H9 (cell line): ENCODE data around the gene F10. TPM values are rescaled to one million over a fixed set of nuclear protein-coding genes. Genes with fewer than 3 reads are reported as not detected.

Source experiments
- DNase-seq: peaks from one replicate; pipeline ENCODE4 v3.0.0-alpha.2; 2017
- H2AFZ ChIP-seq: one replicate; pipeline ENCODE4 v1.6.1; 2013; ENCODE audit warnings: mild to moderate bottlenecking, low read length, control low read depth, moderate library complexity
- H2AK5ac ChIP-seq: 2 replicates; pipeline ENCODE4 v1.6.1; 2013; ENCODE audit warnings: low read length, control low read depth, mixed read lengths; ENCODE audit not compliant: insufficient read length
- H2BK120ac ChIP-seq: one replicate; pipeline ENCODE4 v1.6.1; 2013; ENCODE audit warnings: low read depth, mild to moderate bottlenecking, low read length, control low read depth, inconsistent platforms; ENCODE audit not compliant: poor library complexity, severe bottlenecking
- H2BK12ac ChIP-seq: 2 replicates; pipeline ENCODE4 v1.6.1; 2013; ENCODE audit warnings: low read length, control low read depth, mixed read lengths, low read depth; ENCODE audit not compliant: insufficient read length
- H2BK15ac ChIP-seq: 2 replicates; pipeline ENCODE4 v1.6.1; 2013; ENCODE audit warnings: low read depth, low read length, control low read depth
- H2BK20ac ChIP-seq: one replicate; pipeline ENCODE4 v1.6.1; 2013; ENCODE audit warnings: low read depth, mild to moderate bottlenecking, low read length, control low read depth, inconsistent platforms; ENCODE audit not compliant: poor library complexity, severe bottlenecking
- H2BK5ac ChIP-seq: 2 replicates; pipeline ENCODE4 v1.6.1; 2013; ENCODE audit warnings: low read length, control low read depth, mixed read lengths; ENCODE audit not compliant: insufficient read length
- H3K14ac ChIP-seq: 2 replicates; pipeline ENCODE4 v1.6.1; 2013; ENCODE audit warnings: low read length, control low read depth; ENCODE audit not compliant: insufficient read depth
- H3K18ac ChIP-seq: 2 replicates; pipeline ENCODE4 v1.6.1; 2013; ENCODE audit warnings: low read depth, mild to moderate bottlenecking, mixed read lengths, low read length, control low read depth; ENCODE audit not compliant: insufficient read length
- H3K23ac ChIP-seq: 2 replicates; pipeline ENCODE4 v1.6.1; 2013; ENCODE audit warnings: low read length, control low read depth, mixed read lengths, low read depth; ENCODE audit not compliant: insufficient read length
- H3K23me2 ChIP-seq: 2 replicates; pipeline ENCODE4 v1.6.1; 2013; ENCODE audit warnings: low read depth, mild to moderate bottlenecking, mixed read lengths, low read length, control low read depth; ENCODE audit not compliant: insufficient read length, poor library complexity, severe bottlenecking
- H3K27ac ChIP-seq: 2 replicates; pipeline ENCODE4 v1.5.1; 2013; ENCODE audit warnings: low read length, control low read depth, mixed read lengths, low read depth; ENCODE audit not compliant: insufficient read length
- H3K27me3 ChIP-seq: 2 replicates; pipeline ENCODE4 v1.6.1; 2013; ENCODE audit warnings: low read length, control low read depth, inconsistent platforms; ENCODE audit not compliant: insufficient read depth
- H3K4ac ChIP-seq: 2 replicates; pipeline ENCODE4 v1.6.1; 2013; ENCODE audit warnings: low read depth, mild to moderate bottlenecking, control low read depth, inconsistent platforms, low read length, moderate library complexity
- H3K4me1 ChIP-seq: 2 replicates; pipeline ENCODE4 v1.6.1; 2013; ENCODE audit warnings: low read length, control low read depth, inconsistent platforms; ENCODE audit not compliant: insufficient read depth
- H3K4me2 ChIP-seq: 2 replicates; pipeline ENCODE4 v1.6.1; 2013; ENCODE audit warnings: low read length, control low read depth, mixed read lengths; ENCODE audit not compliant: insufficient read length, insufficient read depth
- H3K56ac ChIP-seq: 2 replicates; pipeline ENCODE4 v1.6.1; 2013; ENCODE audit warnings: low read depth, mild to moderate bottlenecking, mixed read lengths, low read length, control low read depth; ENCODE audit not compliant: insufficient read length
- H3K79me1 ChIP-seq: 2 replicates; pipeline ENCODE4 v1.6.1; 2013; ENCODE audit warnings: low read depth, mild to moderate bottlenecking, moderate library complexity, low read length, control low read depth, inconsistent platforms; ENCODE audit not compliant: insufficient read depth, poor library complexity, severe bottlenecking
- H3K79me2 ChIP-seq: 2 replicates; pipeline ENCODE4 v1.6.1; 2013; ENCODE audit warnings: low read length, control low read depth, inconsistent platforms; ENCODE audit not compliant: insufficient read depth
- H3K9ac ChIP-seq: 2 replicates; pipeline ENCODE4 v1.6.1; 2013; ENCODE audit warnings: low read length, control low read depth, mixed read lengths; ENCODE audit not compliant: insufficient read length; ENCODE audit errors: extremely low read depth
- H3K9me3 ChIP-seq: one replicate; pipeline ENCODE4 v1.6.1; 2013; ENCODE audit warnings: low read depth, low read length, inconsistent platforms; ENCODE audit not compliant: control insufficient read depth
- H3T11ph ChIP-seq: one replicate; pipeline ENCODE4 v1.6.1; 2013; ENCODE audit warnings: mild to moderate bottlenecking, low read length, control low read depth, inconsistent platforms
- H4K20me1 ChIP-seq: one replicate; pipeline ENCODE4 v1.6.1; 2013; ENCODE audit not compliant: control insufficient read depth, insufficient read length, insufficient read depth
- H4K5ac ChIP-seq: 2 replicates; pipeline ENCODE4 v1.6.1; 2013; ENCODE audit warnings: low read depth, mild to moderate bottlenecking, mixed read lengths, low read length, control low read depth; ENCODE audit not compliant: insufficient read length
- H4K8ac ChIP-seq: replicated peaks from 2 replicates; pipeline ENCODE4 v1.6.1; 2013; ENCODE audit warnings: low read length, control low read depth, mixed read lengths, low read depth; ENCODE audit not compliant: insufficient read length
- H4K91ac ChIP-seq: 2 replicates; pipeline ENCODE4 v1.6.1; 2013; ENCODE audit warnings: low read depth, mild to moderate bottlenecking, moderate library complexity, mixed read lengths, low read length, control low read depth; ENCODE audit not compliant: insufficient read length
- H3K27ac Mint-ChIP-seq, 3 experiments: 2 replicates in 2 of 3; 3 replicates in 1 of 3; pipeline ENCODE4 v1.8.0; 2020 to 2021; ENCODE audit warnings: mixed read lengths in 3 of 3, mild to moderate bottlenecking in 1 of 3, moderate library complexity in 1 of 3
- H3K27me3 Mint-ChIP-seq: 2 replicates; pipeline ENCODE4 v1.8.0; 2021; ENCODE audit warnings: low read depth, mild to moderate bottlenecking, moderate library complexity, mixed read lengths
- H3K36me3 Mint-ChIP-seq, 3 experiments: 2 replicates in 2 of 3; 3 replicates in 1 of 3; pipeline ENCODE4 v1.8.0; 2020 to 2021; ENCODE audit warnings: low read depth in 3 of 3, mixed read lengths in 3 of 3; ENCODE audit not compliant: insufficient read depth in 1 of 3
- H3K4me1 Mint-ChIP-seq, 2 experiments: 2 replicates each; pipeline ENCODE4 v1.8.0; 2020; ENCODE audit warnings: mixed read lengths in 2 of 2
- H3K4me3 Mint-ChIP-seq, 2 experiments: 2 replicates in 1 of 2; 3 replicates in 1 of 2; pipeline ENCODE4 v1.8.0; 2020 to 2021; ENCODE audit warnings: mild to moderate bottlenecking in 2 of 2, mixed read lengths in 2 of 2, moderate library complexity in 1 of 2
- H3K9me3 Mint-ChIP-seq, 2 experiments: 2 replicates in 1 of 2; 3 replicates in 1 of 2; pipeline ENCODE4 v1.8.0; 2020; ENCODE audit warnings: mild to moderate bottlenecking in 2 of 2, mixed read lengths in 2 of 2, moderate library complexity in 1 of 2
- CTCF ChIP-seq: fragments of 200-600 bp; sonication (generic); conservative IDR thresholded peaks from 3 replicates; pipeline ENCODE4 v1.8.0; 2021; ENCODE audit warnings: antibody characterized with exemption, mild to moderate bottlenecking
- WGBS: extraction: QIAGEN DNeasy Blood & Tissue Kit; methylation state at CpG from one replicate; pipeline ENCODE4 v1.1.7; 2013; ENCODE audit warnings: missing lambda C conversion rate, low lambda C conversion rate, mixed read lengths; ENCODE audit not compliant: insufficient read length; ENCODE audit errors: extremely low coverage; 5-methylcytosine and 5-hydroxymethylcytosine counted together
- total RNA-seq: library from RNA; stranded (reverse); gene quantifications from 2 replicates; pipeline ENCODE4 v1.2.1, GENCODE V29; 2021

F10 gene
- total RNA-seq, 1 experiment from 2014 or later, result 1.7 TPM

- Histone ChIP-seq H2BK15ac (no peak overlapping the region), H3K18ac (no peak overlapping the region), H3K79me1 (no peaks in the 10 kb centered on the region), H3K23me2 (peaks cover 12% of the 10 kb centered on the region), H3K14ac (no peak overlapping the region; the same call in 1 of the 2 replicates), H3K27ac (no peak overlapping the region), H2BK12ac (no peak overlapping the region), H3K4me1 (no peaks in the 10 kb centered on the region), H4K5ac (no peak overlapping the region), H3K79me2 (no peaks in the 10 kb centered on the region), H3K56ac (no peak overlapping the region), H2AK5ac (no peak overlapping the region), H3K4ac (no peak overlapping the region), H3K23ac (no peak overlapping the region), H4K8ac (no peak overlapping the region), H2BK5ac (no peak overlapping the region), H3K9ac (no peak overlapping the region), H2BK120ac (no peak overlapping the region), H3K4me2 (no peak overlapping the region), H3K27me3 (no peaks in the 10 kb centered on the region; the same call in 1 of the 2 replicates), H3K9me3 (no peaks in the 10 kb centered on the region), H3T11ph (no peak overlapping the region), H4K20me1 (no peaks in the 10 kb centered on the region), H4K91ac (no peak overlapping the region), H2BK20ac (no peak overlapping the region), H2AFZ (no peak overlapping the region)
- no peak overlapping the region for H3K27ac Mint-ChIP-seq
- no peak overlapping the region for H3K4me3 Mint-ChIP-seq
- peak; percentile 22 for DNase-seq
- TF ChIP-seq CTCF, result no peak
- H3K27me3 Mint-ChIP-seq, result peaks cover 32% of the 10 kb centered on the region
- peaks cover 15 to 20% of the 10 kb centered on the region in 2 experiments for H3K4me1 Mint-ChIP-seq
- no peaks in the 10 kb centered on the region; a peak in 1 of 5 replicates for H3K9me3 Mint-ChIP-seq
- no peaks in the 10 kb centered on the region; a peak in 2 of 7 replicates for H3K36me3 Mint-ChIP-seq
- WGBS, result no CpG with 5 or more reads among the region's 38 CpGs
Measured at GRCh38 chr13:113148940-113149503, 26.4 kb downstream of the F10 start.
